Endothelial cell of hepatic sinusoid (primary cell): ENCODE measurements around the gene TMED9.
"Not testable (repeated sequence)": the region's sequence is repeated elsewhere in the genome, so short reads cannot be mapped to it uniquely, and the experiment has no call there.

ENCODE experiments used
- in situ Hi-C: cut with HindIII; loops from 2 replicates; pipeline ENCODE4 v1.10.0; 2017; ENCODE audit warnings: low sequenced_read_pairs

The TMED9 gene

GRCh38 chr5:177592010-177592834, at the start of gene TMED9:
Gene TMED9, plus strand, starts transcription at chr5:177592203. Its CDS starts 12 bp downstream, at chr5:177592215.
- in situ Hi-C loops = loop anchor here (5.0 kb wide), 1 partner anchor 40 kb away; the partner anchor contains the start of gene FAM193B

- in situ Hi-C loops = no loop called here
These were observed 49.1 kb upstream of the TMED9 start for GRCh38 chr5:177542816-177543465.

DNA sequence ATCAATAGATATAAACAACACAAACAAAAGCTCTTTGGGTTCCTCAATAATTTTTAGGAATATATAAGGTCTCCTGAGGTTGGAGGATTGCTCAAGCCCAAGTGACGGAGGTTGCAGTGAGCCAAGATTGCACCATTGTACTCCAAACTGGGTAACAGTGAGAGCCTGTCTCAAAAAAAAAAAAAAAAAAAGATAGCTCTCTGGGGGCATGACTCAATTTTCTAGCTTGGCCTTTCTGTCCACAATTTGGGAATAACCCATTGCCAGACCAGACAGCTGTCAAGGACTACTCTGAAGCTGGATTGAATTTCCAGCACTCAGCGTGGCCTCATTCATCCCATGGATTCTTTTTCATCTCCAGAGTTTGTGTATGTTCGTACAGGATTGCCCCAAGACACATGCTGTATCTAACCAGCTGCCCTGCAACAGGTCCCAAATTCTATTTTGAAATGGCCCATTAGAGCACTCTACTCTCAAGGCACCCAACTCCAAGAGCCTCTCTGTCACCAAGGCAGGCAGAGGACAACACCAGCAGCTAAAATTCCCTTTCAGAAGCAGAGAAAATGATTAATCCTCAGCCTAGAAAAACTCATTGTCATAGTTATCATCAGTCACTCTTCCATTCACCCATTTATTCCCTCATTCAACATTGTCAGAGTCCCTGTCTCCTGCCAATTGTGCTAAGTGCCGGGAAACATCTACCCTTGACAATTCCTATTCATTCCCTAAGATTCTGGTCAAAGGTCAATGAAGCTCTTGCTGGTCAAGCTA, 46.3 kb upstream of the TMED9 start:
- in situ Hi-C loops = no loop called here

GRCh38 chr5:177546258-177546741, 45.7 kb upstream of the TMED9 start:
- in situ Hi-C loops = no loop called here

GRCh38 chr5:177547736-177548135, 44.3 kb upstream of the TMED9 start:
- in situ Hi-C loops = no loop called here

GRCh38 chr5:177548495-177548894, 43.5 kb upstream of the TMED9 start:
- in situ Hi-C loops = no loop called here

DNA sequence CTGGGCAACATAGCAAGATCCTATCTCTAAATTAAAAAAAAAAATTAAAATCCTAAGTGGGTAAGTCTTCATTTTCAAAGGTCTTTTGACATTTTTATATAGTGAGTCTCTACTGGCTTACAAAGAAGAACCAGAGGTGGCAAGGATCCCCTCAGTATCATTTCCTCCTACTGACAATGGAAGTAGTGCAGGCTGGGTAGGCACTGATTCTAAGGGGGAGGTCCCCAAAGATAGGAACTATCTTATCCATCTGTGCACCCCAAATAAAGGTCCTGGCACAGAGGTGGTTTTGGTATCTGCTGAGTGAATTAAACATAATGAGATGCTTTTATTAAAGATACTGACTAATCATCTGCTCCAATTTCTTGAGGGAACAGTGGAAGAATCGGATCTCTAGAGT, 41.9 kb upstream of the TMED9 start:
- in situ Hi-C loops = loop anchor here (5.0 kb wide), 2 partner anchors 42 to 103 kb away; partner anchors contain the start of genes PRR7 and TMED9

DNA sequence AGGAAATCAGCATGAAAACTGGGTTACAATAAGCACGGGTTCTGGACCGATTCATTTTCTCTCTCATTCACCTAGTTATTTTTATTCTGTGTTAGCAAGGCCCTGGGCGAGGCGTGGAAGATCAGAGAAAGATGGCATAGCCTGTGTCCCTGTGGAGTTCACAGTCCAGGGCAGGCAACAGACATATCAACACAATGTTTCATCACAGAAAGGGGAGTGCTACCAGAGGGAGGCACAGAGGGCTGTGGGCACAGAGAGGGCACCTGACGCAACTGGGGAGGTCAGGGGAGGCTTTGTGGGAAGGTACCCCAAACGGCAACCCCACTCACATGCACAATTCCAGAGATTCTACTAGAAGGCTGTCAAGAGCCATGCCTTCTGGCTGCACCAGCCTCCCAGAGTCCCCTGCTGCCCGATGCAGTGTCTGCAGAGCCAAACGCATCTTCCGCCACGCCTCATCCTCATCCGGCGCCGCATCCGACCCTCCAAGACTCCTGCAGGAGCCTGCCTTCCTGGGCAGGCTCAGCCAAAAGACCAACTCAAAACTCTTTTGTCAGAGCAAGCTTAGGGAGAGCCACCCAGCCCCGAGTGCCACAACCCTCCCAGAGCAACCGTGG, 39.1 kb upstream of the TMED9 start:
- in situ Hi-C loops = loop anchor here (5.0 kb wide), 2 partner anchors 39 to 106 kb away; partner anchors contain the start of genes PRR7 and TMED9

- in situ Hi-C loops = loop anchor here (5.0 kb wide), 2 partner anchors 38 to 107 kb away; partner anchors contain the start of genes PRR7 and TMED9
These were observed 38.2 kb upstream of the TMED9 start for GRCh38 chr5:177553671-177554429.

DNA sequence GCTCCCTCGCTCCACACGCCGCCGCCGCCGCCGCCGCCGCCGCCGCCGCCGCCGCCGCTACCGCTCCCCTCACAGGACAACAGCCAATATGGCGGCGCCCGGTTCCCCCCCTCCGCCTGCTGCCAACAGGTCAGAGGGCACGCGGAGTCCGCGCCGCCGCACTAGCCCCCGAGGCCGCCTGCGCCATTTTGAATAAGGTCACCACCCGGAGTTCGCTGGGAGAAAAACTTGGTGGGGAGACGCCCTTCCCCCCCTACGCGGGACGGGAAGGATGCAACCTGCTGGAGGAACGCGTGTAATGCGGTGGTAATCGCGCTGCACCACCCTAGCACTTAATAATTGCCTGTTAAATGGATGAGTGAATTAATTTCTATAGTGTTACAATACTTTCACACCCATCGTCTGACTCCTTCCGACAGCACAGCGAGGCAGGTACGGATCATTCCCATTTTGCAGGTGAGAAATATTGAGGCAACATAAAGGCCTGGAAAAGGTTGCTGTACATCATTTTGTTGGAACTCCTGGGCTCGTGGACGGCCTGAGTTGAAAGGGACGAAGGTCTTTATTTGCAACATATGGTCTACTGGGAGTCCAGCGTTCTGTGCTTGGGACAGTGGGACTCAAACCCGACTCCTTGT, 37.4 kb upstream of the TMED9 start, which contains the start of gene FAM193B:
Gene FAM193B, minus strand, starts transcription at position 90 of the 638 bp plus-strand sequence. CDS start 105 bp downstream, outside the sequence.
- in situ Hi-C loops = loop anchor here (5.0 kb wide), 2 partner anchors 38 to 107 kb away; partner anchors contain the start of genes PRR7 and TMED9

- in situ Hi-C loops = no loop called here
These were observed 36.8 kb upstream of the TMED9 start for GRCh38 chr5:177555228-177555627.

GRCh38 chr5:177555665-177556064, 36.3 kb upstream of the TMED9 start:
- in situ Hi-C loops = no loop called here

- in situ Hi-C loops = no loop called here
These were observed 34.9 kb upstream of the TMED9 start for GRCh38 chr5:177557041-177557647.

- in situ Hi-C loops = no loop called here
These were observed 34.2 kb upstream of the TMED9 start for GRCh38 chr5:177557796-177558195.

DNA sequence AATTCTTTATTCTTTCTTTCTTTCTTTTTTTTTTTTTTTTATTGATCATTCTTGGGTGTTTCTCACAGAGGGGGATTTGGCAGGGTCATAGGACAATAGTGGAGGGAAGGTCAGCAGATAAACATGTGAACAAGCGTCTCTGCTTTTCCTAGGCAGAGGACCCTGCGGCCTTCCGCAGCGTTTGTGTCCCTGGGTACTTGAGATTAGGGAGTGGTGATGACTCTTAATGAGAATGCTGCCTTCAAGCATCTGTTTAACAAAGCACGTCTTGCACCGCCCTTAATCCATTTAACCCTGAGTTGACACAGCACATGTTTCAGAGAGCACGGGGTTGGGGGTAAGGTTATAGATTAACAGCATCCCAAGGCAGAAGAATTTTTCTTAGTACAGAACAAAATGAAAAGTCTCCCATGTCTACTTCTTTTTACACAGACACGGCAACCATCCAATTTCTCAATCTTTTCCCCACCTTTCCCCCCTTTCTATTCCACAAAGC, 32.5 kb upstream of the TMED9 start:
- in situ Hi-C loops = not testable (repeated sequence)

GRCh38 chr5:177565046-177565445, 27.0 kb upstream of the TMED9 start:
- in situ Hi-C loops = no loop called here

GRCh38 chr5:177568326-177568725, 23.7 kb upstream of the TMED9 start:
- in situ Hi-C loops = no loop called here

DNA sequence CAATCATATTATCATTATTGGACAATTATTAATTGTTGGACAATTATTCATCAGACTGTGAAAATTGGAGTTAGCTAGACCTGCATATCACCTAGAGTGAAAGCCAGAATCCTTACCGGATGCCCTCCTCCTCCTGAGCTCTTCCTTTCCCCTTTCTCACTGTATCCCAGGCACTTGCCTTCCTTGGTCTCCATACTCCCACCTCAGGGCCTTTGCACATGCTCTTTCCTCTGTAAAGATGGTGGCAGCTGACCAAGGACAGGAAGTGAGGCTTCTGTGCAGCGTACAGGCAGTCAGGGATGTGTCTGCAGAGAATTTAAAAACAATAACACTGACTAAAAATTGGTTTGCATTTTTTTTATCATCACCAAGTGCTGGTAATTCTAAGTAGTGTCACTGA, 22.1 kb upstream of the TMED9 start:
- in situ Hi-C loops = no loop called here
